Astrocyte (in vitro differentiated cells and primary cell): ENCODE data around the gene TRUB2. TPM values are rescaled to one million over a fixed set of nuclear protein-coding genes. Genes with fewer than 3 reads are reported as not detected.

Experiments used
- DNase-seq: peaks from one replicate; pipeline ENCODE4 v3.0.0-alpha.2; 2010; ENCODE audit warnings: low read depth
- FAIRE-seq: peaks from 2 replicates; lab custom pipeline; 2011; peaks lifted over from hg19 to GRCh38; lab: Jason Lieb, UNC
- H2AFZ ChIP-seq: 2 replicates; pipeline ENCODE4 v1.6.0; 2012; ENCODE audit warnings: low read depth, low read length, inconsistent platforms
- H3K27ac ChIP-seq: 2 replicates; pipeline ENCODE4 v1.5.1; 2011; ENCODE audit warnings: low read depth, low read length, inconsistent platforms
- H3K27me3 ChIP-seq: 2 replicates; pipeline ENCODE4 v1.6.0; 2011; ENCODE audit warnings: low read length, inconsistent platforms; ENCODE audit not compliant: insufficient read depth
- H3K36me3 ChIP-seq: 2 replicates; pipeline ENCODE4 v1.5.1; 2011; ENCODE audit warnings: low read length, inconsistent platforms; ENCODE audit not compliant: insufficient read depth
- H3K4me1 ChIP-seq: 2 replicates; pipeline ENCODE4 v1.5.1; 2011; ENCODE audit warnings: low read length, inconsistent platforms; ENCODE audit not compliant: insufficient read depth
- H3K4me2 ChIP-seq: 2 replicates; pipeline ENCODE4 v1.6.0; 2012; ENCODE audit warnings: low read length, inconsistent platforms
- H3K4me3 ChIP-seq: 2 replicates; pipeline ENCODE4 v1.5.1; 2011; ENCODE audit warnings: low read depth, mild to moderate bottlenecking, low read length, inconsistent platforms; ENCODE audit not compliant: insufficient read depth
- H3K79me2 ChIP-seq: 2 replicates; pipeline ENCODE4 v1.6.0; 2012; ENCODE audit warnings: mild to moderate bottlenecking, low read length, inconsistent platforms; ENCODE audit not compliant: insufficient read depth
- H3K9ac ChIP-seq: 2 replicates; pipeline ENCODE4 v1.6.0; 2012; ENCODE audit warnings: mild to moderate bottlenecking, low read length, inconsistent platforms
- H3K9me3 ChIP-seq: 2 replicates; pipeline ENCODE4 v1.5.1; 2012; ENCODE audit warnings: low read depth, mild to moderate bottlenecking, low read length, inconsistent platforms; ENCODE audit not compliant: insufficient read depth
- H4K20me1 ChIP-seq: 2 replicates; pipeline ENCODE4 v1.6.0; 2012; ENCODE audit warnings: low read length, inconsistent platforms; ENCODE audit not compliant: insufficient read depth
- H3K27ac Mint-ChIP-seq: one replicate; pipeline ENCODE4 v1.8.0; 2021; ENCODE audit warnings: mild to moderate bottlenecking, mixed read lengths; ENCODE audit not compliant: unreplicated experiment
- H3K27me3 Mint-ChIP-seq: one replicate; pipeline ENCODE4 v1.8.0; 2021; ENCODE audit warnings: low read depth, mixed read lengths; ENCODE audit not compliant: unreplicated experiment
- H3K36me3 Mint-ChIP-seq: one replicate; pipeline ENCODE4 v1.8.0; 2021; ENCODE audit warnings: low read depth, mixed read lengths; ENCODE audit not compliant: unreplicated experiment
- H3K4me1 Mint-ChIP-seq: one replicate; pipeline ENCODE4 v1.8.0; 2021; ENCODE audit warnings: low read depth, mixed read lengths; ENCODE audit not compliant: unreplicated experiment
- H3K4me3 Mint-ChIP-seq: one replicate; pipeline ENCODE4 v1.8.0; 2021; ENCODE audit warnings: mild to moderate bottlenecking, moderate library complexity, mixed read lengths; ENCODE audit not compliant: unreplicated experiment
- H3K9me3 Mint-ChIP-seq: one replicate; pipeline ENCODE4 v1.8.0; 2021; ENCODE audit warnings: mild to moderate bottlenecking, mixed read lengths; ENCODE audit not compliant: unreplicated experiment
- EZH2 ChIP-seq: IDR thresholded peaks from 2 replicates; pipeline ENCODE4 v1.6.1; 2012; ENCODE audit warnings: mild to moderate bottlenecking, low read length, inconsistent platforms; ENCODE audit not compliant: insufficient read depth
- total RNA-seq: library from RNA; stranded (reverse); gene quantifications from 2 replicates; pipeline ENCODE4 v1.2.1, GENCODE V29; 2021
- TF ChIP-seq, protein P1 (sequence below): IDR thresholded peaks from 2 replicates; pipeline ENCODE4 v1.5.1; 2011; ENCODE audit warnings: low read depth, mild to moderate bottlenecking, inconsistent platforms, low read length, moderate library complexity; ENCODE audit not compliant: insufficient read depth

Gene TRUB2
- total RNA-seq, 1 donor from 2014 or later: 26.6 TPM

DNA sequence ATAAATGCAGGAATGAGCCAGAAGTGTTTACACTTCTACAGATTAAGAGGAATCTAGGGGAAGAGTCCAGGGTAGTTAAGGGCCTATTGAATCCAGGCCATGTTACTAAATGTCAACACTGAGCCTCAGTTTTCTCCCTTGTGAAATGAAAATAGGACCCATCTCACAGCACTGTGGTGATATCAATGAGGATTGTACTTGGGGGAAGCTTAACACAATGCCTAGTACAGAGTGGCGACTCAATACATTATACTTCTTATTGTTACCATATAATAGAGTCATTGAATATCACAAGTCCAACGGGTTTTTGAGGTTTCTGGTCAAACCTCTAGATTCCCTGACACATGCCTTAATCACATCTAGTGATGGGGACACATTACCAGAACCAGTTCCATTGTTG lies 4.6 kb downstream of the TRUB2 start:
- TF ChIP-seq EZH2: no peak
- TF ChIP-seq, protein P1, sequence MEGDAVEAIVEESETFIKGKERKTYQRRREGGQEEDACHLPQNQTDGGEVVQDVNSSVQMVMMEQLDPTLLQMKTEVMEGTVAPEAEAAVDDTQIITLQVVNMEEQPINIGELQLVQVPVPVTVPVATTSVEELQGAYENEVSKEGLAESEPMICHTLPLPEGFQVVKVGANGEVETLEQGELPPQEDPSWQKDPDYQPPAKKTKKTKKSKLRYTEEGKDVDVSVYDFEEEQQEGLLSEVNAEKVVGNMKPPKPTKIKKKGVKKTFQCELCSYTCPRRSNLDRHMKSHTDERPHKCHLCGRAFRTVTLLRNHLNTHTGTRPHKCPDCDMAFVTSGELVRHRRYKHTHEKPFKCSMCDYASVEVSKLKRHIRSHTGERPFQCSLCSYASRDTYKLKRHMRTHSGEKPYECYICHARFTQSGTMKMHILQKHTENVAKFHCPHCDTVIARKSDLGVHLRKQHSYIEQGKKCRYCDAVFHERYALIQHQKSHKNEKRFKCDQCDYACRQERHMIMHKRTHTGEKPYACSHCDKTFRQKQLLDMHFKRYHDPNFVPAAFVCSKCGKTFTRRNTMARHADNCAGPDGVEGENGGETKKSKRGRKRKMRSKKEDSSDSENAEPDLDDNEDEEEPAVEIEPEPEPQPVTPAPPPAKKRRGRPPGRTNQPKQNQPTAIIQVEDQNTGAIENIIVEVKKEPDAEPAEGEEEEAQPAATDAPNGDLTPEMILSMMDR: no peak
- H3K4me3 Mint-ChIP-seq: peak overlapping the region; percentile 66
- Histone ChIP-seq H4K20me1 (no peaks in the 10 kb centered on the region), H3K27ac (no peak overlapping the region), H3K36me3 (peaks cover 28% of the 10 kb centered on the region), H3K4me3 (no peak overlapping the region), H3K79me2 (peaks cover 16% of the 10 kb centered on the region), H3K4me2 (no peak overlapping the region), H3K9ac (no peak overlapping the region), H3K9me3 (no peaks in the 10 kb centered on the region), H3K27me3 (no peaks in the 10 kb centered on the region), H2AFZ (no peak overlapping the region), H3K4me1 (peaks cover 14% of the 10 kb centered on the region)
- no peak overlapping the region for H3K27ac Mint-ChIP-seq
- peaks cover 2% of the 10 kb centered on the region for H3K4me1 Mint-ChIP-seq
- peaks cover 7% of the 10 kb centered on the region for H3K36me3 Mint-ChIP-seq
- FAIRE-seq: no peak
- DNase-seq: no peak
- H3K27me3 Mint-ChIP-seq: no peaks in the 10 kb centered on the region
- no peaks in the 10 kb centered on the region for H3K9me3 Mint-ChIP-seq

DNA sequence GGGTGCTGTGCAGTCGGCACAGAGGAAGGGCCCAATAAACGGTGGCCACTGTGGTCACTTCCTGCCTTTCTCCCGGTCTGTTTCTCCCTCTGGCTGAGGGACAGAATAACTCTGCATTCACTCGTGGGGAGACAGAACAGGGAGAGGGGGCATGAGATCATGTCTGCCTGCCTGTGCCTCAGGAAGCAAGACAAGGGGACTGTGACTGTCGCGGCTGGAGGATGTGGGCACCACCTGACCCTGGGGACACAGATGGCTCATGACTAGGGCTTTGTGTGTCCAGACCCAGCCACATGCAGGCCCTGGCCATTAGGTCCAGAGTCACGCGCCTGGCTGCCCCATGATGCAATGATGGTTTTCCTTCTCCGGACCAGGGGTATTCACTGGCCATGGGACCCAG lies 5.8 kb downstream of the TRUB2 start:
- Histone ChIP-seq H3K79me2 (peaks cover 7% of the 10 kb centered on the region), H4K20me1 (no peaks in the 10 kb centered on the region), H3K27ac (no peak overlapping the region), H3K4me2 (no peak overlapping the region), H3K9me3 (no peaks in the 10 kb centered on the region), H3K9ac (no peak overlapping the region), H3K27me3 (no peaks in the 10 kb centered on the region), H3K36me3 (peaks cover 27% of the 10 kb centered on the region), H3K4me1 (peaks cover 8% of the 10 kb centered on the region), H2AFZ (no peak overlapping the region), H3K4me3 (no peak overlapping the region)
- Mint-ChIP-seq H3K9me3 (no peaks in the 10 kb centered on the region), H3K27me3 (no peaks in the 10 kb centered on the region), H3K4me3 (no peak overlapping the region), H3K36me3 (peaks cover 7% of the 10 kb centered on the region), H3K27ac (no peak overlapping the region), H3K4me1 (peaks cover under 1% of the 10 kb centered on the region)
- no peak for DNase-seq
- FAIRE-seq: no peak
- TF ChIP-seq, protein P1: no peak
- TF ChIP-seq EZH2: no peak

DNA sequence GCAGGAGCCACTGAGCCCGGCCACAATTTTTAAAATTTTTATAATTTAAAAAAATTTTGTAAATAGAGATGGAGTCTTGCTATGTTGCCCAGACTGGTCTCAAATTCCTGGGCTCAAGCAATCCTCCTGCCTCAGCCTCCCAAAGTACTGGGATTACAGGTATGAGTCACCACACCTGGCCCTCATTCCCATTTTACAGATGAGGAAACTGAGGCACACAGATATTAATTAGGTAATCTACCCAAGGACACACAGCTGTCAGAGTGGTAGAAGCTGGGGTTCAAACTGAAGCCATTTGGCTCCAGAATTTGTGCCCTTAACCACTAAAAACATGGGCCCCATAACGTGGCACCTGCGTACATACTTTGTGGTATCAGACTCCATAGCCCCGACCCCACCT lies 7.5 kb downstream of the TRUB2 start:
- Histone ChIP-seq H3K4me1 (peaks cover 5% of the 10 kb centered on the region), H3K36me3 (peaks cover 27% of the 10 kb centered on the region), H2AFZ (no peak overlapping the region), H3K9me3 (no peaks in the 10 kb centered on the region), H3K27ac (no peak overlapping the region), H3K4me3 (no peak overlapping the region), H3K79me2 (no peaks in the 10 kb centered on the region), H3K27me3 (no peaks in the 10 kb centered on the region), H3K4me2 (no peak overlapping the region), H3K9ac (no peak overlapping the region), H4K20me1 (no peaks in the 10 kb centered on the region)
- no peaks in the 10 kb centered on the region for H3K27me3 Mint-ChIP-seq
- no peak overlapping the region for H3K4me3 Mint-ChIP-seq
- DNase-seq: no peak
- no peaks in the 10 kb centered on the region for H3K4me1 Mint-ChIP-seq
- no peak overlapping the region for H3K27ac Mint-ChIP-seq
- TF ChIP-seq EZH2: no peak
- TF ChIP-seq, protein P1: no peak
- FAIRE-seq: no peak
- no peaks in the 10 kb centered on the region for H3K9me3 Mint-ChIP-seq
- H3K36me3 Mint-ChIP-seq: peaks cover 12% of the 10 kb centered on the region
